ENCODE data around the gene TTLL10.

The TTLL10 gene

GRCh38 chr1:1157914-1158710, 15.6 kb upstream of the TTLL10 start:
- DNase-seq: no peak

GRCh38 chr1:1160281-1160930, 13.3 kb upstream of the TTLL10 start:
- no peak for DNase-seq

DNA sequence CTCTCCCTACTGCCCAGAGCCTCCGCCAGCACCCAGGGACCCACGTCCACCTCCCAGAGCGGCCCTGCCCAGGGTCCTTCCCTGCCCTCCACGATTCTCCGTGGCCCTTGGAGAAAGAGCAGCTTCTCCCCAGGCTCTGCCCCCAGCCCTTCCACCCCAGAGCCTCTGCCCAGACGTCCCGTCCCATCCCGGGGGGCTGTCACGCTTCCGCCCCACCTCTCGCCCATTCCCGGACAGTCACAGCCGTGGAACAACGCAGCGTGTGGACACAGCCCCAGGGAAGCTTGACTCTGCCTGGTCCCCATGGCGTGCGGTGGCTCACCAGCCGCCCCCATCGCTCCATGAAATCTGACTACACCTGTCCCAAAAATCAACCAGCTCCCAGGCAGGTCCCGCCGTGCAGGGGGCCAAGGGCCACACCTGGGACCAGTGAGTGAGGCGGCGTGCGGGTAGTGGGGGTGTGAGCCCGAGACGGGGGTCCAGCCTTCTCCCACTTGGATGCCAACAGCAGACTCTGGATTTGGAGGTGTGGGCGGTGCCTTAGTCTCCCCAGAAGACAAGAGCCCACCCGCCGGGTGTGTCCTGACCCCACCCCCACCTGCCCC, 12.5 kb upstream of the TTLL10 start:
- DNase-seq: no peak

- DNase-seq: no peak
Observed at GRCh38 chr1:1161683-1162079, 12.0 kb upstream of the TTLL10 start.

- no peak for DNase-seq
Observed at GRCh38 chr1:1162597-1163537, 10.8 kb upstream of the TTLL10 start.

- DNase-seq: no peak
Observed at GRCh38 chr1:1163538-1164070, 10.1 kb upstream of the TTLL10 start.

DNA sequence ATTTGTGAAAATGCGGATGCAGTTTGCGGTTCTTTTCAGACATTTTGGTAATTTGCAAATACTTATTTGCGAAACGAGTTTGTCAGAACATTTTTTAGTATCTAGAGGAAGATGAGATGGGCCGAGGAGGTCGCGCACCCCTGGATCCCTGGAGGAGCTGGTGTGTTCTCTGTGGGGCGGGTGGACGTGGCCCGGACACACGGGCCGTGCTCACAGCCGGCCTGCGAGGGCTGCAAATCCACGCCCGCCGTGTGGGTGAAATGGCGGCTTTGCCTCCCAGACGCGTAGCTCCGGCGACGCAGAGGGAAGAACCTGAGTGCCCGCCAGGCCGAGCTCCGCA, 9.3 kb upstream of the TTLL10 start:
- no peak for DNase-seq

DNA sequence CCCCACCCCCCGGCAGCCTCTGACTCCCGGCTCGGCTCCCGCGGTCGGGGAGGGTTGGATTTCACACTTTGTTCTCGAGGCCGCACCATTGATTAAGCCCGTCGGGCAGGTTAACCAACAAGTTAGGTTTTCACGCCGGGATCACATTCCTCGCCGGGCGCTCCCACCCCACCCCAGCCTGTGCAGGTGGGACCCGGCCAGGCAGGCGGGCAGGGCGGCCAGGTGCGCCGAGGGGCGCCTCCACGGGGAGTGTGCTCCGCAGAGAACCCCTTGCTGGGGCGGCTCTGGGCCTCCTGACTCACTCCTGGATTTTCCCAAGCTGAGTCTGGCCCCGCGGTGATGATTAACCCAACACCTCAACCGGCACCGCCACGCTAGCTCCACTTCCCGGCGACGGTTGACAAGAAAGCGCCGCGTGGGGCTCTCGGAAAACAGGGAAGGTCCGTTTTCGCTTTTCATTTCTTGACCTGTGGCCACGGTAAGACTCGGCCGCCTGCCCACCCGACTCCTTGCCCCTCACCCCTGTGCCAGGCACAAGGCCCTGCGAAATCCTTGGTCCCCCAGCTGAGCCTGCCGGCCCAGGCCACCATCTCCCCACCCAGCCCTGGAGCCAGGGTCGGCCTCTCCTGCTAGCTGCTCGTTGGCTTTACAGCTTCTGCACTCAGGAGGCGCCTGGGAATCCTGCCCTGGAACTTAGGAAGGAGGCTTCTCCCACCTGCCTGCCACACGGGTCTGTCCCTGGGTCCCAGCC, 8.8 kb upstream of the TTLL10 start:
- DNase-seq: no peak

DNA sequence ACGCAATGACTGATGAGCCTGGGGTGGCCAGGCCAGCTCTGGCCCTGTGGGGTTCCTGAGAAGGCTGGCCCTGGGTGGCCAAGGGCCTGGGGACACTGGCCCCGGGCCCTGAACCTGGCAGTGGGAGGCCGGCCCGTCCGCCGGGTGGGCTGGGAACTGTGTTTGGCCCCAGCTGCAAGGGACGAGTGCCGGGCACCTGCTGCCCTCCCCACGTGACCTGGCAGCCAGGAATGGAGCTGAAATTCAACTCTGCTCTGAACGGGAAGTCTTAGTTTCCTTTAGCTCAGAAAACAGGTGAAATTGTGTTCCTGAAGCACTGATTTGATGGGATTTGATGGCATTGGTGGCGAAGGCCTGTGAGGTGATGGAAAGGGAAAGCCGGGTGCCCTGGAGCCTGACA, 8.2 kb upstream of the TTLL10 start:
- no peak for DNase-seq

DNA sequence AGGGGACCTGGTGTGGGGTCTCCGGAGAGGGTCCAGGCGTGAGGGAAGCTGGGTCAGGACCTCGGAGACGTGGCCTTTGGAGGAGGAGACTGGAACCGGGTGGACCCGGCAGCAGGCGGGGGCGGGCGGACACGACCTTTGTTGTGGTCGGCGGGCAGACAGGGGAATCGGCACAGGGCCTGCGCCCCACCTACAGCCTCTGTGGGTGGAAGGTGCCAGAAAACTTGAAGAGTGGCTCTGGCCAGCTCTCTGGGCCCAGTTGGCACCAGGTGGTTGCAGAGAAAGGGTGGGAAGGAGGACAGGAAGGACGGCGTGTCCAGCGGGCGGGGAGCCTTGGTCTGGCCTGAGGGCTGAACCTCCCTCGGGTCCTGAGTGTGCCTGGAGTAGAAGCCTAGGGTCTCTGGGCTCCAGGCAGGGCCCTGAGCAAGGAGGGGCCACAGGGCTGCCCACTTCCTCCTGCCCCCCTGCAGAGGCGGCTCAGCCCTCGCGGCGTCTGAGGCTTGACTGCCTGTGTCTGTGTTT, 7.7 kb upstream of the TTLL10 start:
- DNase-seq: no peak

DNA sequence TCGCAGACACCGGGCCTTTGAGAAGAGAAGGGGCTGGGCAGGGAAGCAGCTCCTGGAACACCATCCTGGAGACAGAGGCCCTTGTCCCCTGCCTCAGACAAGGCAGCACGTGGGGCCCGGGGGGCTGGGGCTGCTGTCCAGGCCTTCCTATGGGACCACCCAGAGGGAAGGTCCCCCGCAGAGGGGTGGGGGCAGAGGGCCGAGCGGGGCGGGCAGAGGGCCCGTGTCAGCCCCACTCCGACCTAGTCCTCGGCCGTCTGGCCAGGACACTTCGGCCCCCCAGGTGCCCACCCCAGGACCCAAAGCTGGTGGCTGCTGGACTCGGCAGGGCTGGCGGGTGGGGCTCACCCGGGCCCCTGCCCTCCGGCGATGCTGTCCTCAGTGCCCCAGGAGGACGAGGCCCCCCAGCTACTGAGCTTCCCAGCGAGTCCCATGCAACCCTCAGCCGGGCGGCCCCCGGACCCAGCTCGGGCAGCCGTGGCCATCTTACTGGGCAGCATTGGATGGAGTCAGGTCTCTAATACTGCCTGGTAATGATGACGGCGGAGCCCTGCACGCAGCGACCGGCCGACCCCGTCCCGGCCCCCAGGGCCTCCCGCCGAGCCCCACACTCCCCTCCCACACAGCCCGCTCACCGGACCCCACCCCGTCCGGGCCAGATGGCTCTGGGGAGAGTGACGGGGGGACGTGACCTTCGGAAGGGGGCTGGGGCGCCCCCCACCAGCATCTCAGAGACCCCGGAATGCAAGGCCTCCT, 6.9 kb upstream of the TTLL10 start:
- DNase-seq: no peak

- no peak for DNase-seq
Observed at GRCh38 chr1:1167398-1167821, 6.3 kb upstream of the TTLL10 start.

GRCh38 chr1:1167841-1168450, 5.7 kb upstream of the TTLL10 start:
- DNase-seq: no peak

DNA sequence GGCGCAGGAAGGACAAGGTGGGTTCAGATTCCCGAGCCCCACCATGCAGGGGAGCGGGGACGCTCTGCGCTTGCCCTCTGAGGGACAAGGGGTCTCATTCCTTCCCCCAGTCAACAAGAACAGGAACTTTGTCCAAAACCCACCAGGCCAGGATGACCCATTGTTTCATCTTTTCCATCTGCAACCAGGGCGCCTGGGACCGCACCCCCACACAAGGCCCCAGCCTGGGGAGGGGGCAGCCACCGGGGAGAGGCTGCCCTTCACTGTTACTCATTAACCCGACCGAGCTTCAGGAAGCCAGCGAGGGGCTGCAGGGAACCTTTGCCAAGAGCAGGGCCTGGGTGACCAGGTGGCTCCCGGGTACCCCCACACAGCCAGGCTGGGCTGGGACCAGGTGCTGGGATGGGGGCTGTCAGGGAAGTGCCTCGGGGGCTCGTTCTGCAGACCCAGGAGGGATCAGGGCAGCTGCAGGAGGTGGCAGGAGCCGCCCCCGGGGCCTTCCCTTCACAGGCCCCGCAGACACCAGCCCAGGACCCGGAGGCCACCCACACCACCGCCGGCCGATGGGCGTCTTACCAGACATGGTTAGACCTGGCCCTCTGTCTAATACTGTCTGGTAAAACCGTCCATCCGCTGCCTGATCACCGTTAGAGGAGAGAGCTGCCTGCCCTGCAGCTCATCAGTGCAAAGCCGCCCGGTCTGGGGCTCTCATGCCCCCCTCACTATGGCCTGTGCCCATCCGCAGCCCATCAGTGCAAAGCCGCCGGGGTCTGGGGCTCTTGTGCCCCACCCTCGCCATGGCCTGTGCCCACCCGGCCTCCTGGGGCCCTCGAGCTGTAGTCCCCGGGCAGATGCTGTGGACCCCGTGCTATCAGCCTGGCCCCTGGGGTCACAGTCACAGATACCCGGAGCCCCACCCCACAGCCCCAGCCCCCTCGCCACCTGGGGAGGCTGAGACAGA, 4.9 kb upstream of the TTLL10 start:
- no peak for DNase-seq

GRCh38 chr1:1169429-1170214, 4.1 kb upstream of the TTLL10 start:
- no peak for DNase-seq

- DNase-seq: no peak
Observed at GRCh38 chr1:1170215-1171091, 3.2 kb upstream of the TTLL10 start.

DNA sequence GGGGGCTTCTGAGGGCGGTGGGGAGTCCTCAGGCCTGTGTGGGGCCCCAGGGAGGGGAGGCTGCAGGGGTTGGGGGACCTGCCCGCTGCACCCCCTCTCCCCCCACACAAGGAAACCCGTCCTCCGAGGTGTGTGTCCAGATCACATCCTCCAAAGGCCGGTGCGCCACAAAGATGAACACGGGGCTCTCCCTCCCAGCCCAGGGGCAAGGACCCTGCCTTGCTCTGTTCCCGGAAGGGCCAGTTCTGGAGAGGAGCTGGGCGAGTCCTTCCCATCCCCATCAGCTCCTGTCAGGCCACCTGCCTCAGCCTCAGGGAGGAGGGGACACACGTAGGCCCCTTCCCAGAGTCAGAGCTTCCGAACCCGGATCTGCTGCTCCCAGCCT, 2.5 kb upstream of the TTLL10 start:
- no peak for DNase-seq
